ENCODE measurements around the gene TRIM38.
"Not testable (repeated sequence)": the region's sequence is repeated elsewhere in the genome, so short reads cannot be mapped to it uniquely, and the experiment has no call there.

TRIM38 gene

DNA sequence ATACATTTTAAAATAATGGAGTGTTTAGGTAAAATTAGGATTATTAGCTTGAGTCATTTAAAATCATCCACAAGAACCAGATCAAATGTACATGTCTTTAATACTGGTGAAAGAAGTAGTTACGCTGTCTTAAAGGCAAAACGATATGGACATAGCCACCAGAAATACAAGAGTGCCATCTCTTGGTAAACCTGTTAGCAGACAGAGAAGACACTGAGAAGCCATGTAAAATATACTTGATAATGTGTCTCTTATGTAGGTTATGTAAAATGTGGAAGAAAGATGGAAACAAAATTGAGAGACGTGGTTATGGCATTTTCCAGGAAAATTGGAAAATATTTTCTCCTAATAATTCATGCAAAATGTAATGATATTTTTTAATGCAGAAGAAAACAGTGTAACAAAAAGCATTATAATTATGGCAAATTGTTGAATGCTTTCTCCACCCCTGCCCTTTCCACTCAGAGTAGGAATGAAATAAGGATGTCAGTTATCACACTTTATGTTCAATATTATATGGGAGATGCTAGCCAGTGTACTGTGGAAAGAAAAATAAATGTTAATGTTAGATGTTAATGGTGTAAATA lies 19.9 kb upstream of the TRIM38 start:
- DNase-seq (ENCODE audit: low read depth) = no peak

- DNase-seq (ENCODE audit: low read depth) = no peak
These were observed 18.7 kb upstream of the TRIM38 start for GRCh38 chr6:25943887-25944286.

DNA sequence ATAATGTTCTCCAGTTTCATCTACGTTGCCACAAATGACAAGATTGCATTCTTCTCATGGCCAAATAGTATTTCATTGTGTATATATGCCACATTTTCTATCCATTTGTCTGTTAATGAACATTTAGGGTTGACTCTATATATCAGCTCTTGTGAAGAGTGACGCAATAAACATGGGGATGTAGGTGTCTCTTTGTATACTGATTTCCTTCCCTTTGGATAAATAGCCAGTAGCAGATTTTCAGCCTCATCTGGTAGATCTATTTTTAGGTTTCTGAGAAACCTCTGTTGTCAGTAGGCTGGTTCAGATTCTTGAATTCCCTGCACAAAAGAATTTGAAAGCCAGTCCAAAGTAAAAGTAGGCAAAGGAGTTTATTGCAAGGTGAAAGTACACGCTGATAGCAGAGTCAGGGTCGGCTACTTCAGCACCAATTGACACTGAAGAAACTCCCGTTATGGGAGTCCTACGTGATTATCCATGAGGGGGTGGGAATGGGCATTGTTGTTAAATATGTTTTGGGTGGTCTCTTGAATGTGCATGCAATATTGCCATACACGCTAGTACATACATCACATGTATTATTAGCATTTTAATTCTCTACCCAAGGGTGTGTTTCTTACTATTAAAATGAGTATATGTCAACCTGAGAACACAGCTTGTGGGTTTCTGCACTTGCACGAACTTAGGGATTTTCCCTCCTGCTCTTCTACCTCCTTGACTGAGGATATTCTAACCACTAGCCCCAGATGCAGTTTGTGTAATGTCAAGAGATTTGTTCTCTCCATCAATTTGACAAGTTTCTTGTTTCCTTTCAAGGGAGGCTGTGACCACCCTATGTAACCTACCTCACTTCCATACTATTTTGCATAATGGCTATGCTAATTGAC lies 17.7 kb upstream of the TRIM38 start:
- no peak for DNase-seq (ENCODE audit: low read depth)

DNA sequence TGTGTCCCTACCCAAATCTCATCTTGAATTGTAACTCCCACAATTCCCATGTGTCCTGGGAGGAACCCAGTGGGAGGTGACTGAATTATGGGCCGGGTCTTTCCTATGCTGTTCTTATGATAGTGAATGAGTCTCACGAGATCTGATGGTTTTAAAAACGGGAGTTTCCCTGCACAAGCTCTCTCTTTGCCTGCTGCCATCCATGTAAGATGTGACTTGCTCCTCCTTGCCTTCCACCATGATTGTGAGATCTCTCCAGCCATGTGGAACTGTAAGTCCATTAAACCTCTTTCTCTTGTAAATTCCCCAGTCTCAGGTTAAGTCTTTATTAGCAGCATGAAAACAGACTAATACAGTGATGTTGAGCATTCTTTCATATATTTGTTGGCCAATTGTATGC lies 16.9 kb upstream of the TRIM38 start:
- not testable (repeated sequence) for DNase-seq (ENCODE audit: low read depth)

GRCh38 chr6:25946631-25947030 lies 16.0 kb upstream of the TRIM38 start:
- DNase-seq (ENCODE audit: low read depth) = no peak

DNA sequence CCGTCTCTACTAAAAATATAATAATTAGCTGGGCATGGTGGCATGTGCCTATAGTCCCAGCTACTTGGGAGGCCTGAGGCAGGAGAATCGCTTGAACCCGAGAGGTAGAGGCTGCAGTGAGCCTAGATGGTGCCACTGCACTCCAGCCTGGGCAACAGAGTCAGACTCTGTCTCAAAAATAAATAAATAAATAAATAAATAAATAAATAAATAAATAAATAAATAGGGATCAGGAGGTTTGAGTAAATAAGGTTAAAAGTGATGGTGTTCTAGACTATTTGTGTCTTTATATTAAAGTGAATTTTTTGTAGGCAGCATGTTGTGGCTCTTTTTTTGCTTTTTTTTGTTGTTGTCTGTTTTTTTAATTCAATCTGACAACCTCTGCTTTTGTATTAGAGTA lies 15.1 kb upstream of the TRIM38 start:
- not testable (repeated sequence) for DNase-seq (ENCODE audit: low read depth)

GRCh38 chr6:25949695-25950094 lies 12.9 kb upstream of the TRIM38 start:
- no peak for DNase-seq (ENCODE audit: low read depth)

DNA sequence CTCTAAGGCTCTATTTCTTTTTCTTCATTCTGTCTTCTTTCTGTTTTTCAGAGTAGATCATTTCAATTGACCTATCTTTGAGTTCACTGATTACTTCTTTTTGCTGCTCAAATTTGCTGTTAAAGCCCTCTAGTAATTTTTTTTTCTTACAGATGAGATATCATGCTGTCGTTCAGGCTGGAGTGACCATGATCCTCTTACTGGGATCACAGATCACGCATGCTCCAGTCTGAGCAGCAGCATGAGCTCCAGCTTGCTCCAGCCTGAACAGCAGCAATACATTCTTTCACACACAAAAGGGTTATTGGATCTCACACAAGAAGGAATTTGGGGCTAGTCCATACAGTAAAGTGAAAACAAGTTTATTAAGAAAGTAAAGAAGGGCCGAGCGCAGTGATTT lies 12.3 kb upstream of the TRIM38 start:
- no peak for DNase-seq (ENCODE audit: low read depth)

- no peak for DNase-seq (ENCODE audit: low read depth)
These were observed 11.1 kb upstream of the TRIM38 start for GRCh38 chr6:25951296-25952032.

DNA sequence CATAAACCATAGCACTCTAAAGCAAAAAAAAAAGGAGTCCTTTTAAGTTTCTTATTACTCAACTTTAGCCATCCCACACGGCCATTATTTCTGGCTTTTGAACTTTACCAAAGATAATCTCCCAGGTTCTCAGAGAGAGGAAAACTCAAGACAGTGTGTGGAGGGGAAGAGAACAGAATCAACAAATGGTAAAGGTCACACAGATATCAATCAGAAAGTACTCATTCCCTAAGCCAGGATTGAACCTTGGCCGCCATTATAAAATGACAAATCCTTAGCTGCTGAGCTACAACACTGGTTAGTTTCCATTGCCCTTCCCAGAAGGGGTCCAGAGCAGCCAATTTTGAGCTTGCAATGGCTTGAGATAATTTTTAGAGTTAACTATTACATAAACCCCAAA lies 10.1 kb upstream of the TRIM38 start:
- no peak for DNase-seq (ENCODE audit: low read depth)

GRCh38 chr6:25953733-25954132 lies 8.9 kb upstream of the TRIM38 start:
- no peak for DNase-seq (ENCODE audit: low read depth)

- DNase-seq (ENCODE audit: low read depth) = no peak
These were observed 7.8 kb upstream of the TRIM38 start for GRCh38 chr6:25954756-25955155.

- DNase-seq (ENCODE audit: low read depth) = no peak
These were observed 6.4 kb upstream of the TRIM38 start for GRCh38 chr6:25956226-25956625.

- DNase-seq (ENCODE audit: low read depth) = no peak
These were observed 3.9 kb upstream of the TRIM38 start for GRCh38 chr6:25958700-25959162.

- DNase-seq (ENCODE audit: low read depth) = no peak
These were observed 2.6 kb upstream of the TRIM38 start for GRCh38 chr6:25959890-25960536.

GRCh38 chr6:25960734-25961133 lies 1.9 kb upstream of the TRIM38 start:
- DNase-seq (ENCODE audit: low read depth) = no peak

DNA sequence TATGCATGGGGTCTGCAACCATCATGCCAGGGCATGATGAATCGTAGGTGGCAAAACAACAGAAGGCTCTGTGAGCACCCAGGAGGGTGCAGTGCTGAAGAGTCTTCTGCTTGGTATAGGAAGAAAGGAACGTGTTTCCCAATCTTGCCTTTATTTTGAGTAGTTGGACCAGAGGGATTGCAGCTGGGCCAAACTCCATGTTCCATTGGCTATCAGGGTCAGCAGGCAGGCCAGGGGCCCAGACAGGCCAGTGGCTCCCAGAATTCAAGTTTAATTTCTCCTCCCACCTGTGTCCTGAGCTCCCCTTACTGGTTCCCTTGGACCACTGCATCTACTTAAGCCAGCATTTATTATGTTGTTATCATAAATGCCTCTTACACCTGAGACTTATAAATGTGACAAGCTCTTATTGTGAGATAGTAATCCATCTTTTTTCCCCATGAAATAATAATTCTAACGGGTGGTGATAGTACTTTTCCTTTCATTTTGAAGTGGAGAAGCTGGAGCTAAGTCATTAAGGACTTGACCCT lies 918 bp upstream of the TRIM38 start:
- no peak for DNase-seq (ENCODE audit: low read depth)

DNA sequence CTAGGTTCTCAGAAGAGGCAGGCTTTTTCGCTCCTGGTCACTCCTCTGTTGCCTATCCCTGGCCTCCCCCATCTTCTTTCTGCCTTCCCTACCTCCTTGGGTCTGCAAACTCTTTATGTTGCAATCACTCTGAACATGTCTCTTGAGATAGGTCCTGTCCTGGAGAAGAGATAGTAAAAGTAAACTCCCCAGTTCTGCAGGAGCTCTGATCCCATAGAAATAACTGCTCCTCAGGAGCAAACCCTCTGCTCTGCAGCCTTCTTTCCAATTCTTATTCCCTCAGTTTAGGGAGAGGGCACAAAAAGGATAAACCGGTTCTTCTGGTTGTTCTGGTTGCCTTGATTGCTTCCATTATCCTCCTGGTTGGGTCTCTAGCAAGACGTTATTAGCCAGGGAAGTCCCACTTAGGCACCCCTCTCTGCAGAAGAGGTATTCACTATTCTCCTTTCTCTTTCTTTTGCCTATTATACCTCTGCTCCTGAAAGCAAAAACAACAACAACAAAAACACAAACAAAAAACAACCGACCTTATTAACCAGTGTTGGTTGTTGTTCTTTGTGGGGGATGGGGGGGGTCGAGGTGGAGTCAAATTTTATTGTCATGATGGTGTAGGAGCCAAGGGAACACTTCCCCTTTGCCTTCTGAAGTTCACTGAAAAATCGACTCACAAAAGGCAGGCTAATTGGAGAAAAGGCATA lies 973 bp downstream of the TRIM38 start:
- DNase-seq (ENCODE audit: low read depth) = no peak

GRCh38 chr6:25965058-25965457 lies 2.5 kb downstream of the TRIM38 start:
- no peak for DNase-seq (ENCODE audit: low read depth)

GRCh38 chr6:25966711-25967110 lies 4.1 kb downstream of the TRIM38 start:
- no peak for DNase-seq (ENCODE audit: low read depth)

- no peak for DNase-seq (ENCODE audit: low read depth)
These were observed 6.2 kb downstream of the TRIM38 start for GRCh38 chr6:25968769-25969168.

Measured in activated T-cell treated with anti-CD3 and anti-CD28 coated beads for 1 hour (primary cell).